ENCODE results near the gene DOK3.

Gene DOK3

GRCh38 chr5:177462021-177462670, 47.5 kb downstream of the DOK3 start:
- DNase-seq, result no peak

GRCh38 chr5:177459819-177460628, 49.6 kb downstream of the DOK3 start:
- DNase-seq, result no peak

- no peak for DNase-seq
Measured at GRCh38 chr5:177459357-177459756, 50.3 kb downstream of the DOK3 start.

- DNase-seq, result peak; percentile 86
Measured at GRCh38 chr5:177458912-177459350, 50.7 kb downstream of the DOK3 start.

- DNase-seq, result no peak
Measured at GRCh38 chr5:177457852-177458681, 51.6 kb downstream of the DOK3 start.

- peak; percentile 98 for DNase-seq
Measured at GRCh38 chr5:177456976-177457851, 52.4 kb downstream of the DOK3 start.

- no peak for DNase-seq
Measured at GRCh38 chr5:177456591-177456964, 53.0 kb downstream of the DOK3 start.

- peak; percentile 96 for DNase-seq
Measured at GRCh38 chr5:177455661-177456590, 53.7 kb downstream of the DOK3 start.

- DNase-seq, result peak; percentile 90
Measured at GRCh38 chr5:177455036-177455660, 54.5 kb downstream of the DOK3 start.

GRCh38 chr5:177454397-177455035, 55.1 kb downstream of the DOK3 start:
- peak; percentile 94 for DNase-seq

- DNase-seq, result no peak
Measured at GRCh38 chr5:177453852-177454396, 55.7 kb downstream of the DOK3 start.

GRCh38 chr5:177452688-177453638, 56.7 kb downstream of the DOK3 start:
- DNase-seq, result no peak
